Measurements from ENCODE around the gene ZNF205.
A peak's percentile ranks its signal among the peaks of the same experiment; 100 is the strongest.

Gene ZNF205

DNA sequence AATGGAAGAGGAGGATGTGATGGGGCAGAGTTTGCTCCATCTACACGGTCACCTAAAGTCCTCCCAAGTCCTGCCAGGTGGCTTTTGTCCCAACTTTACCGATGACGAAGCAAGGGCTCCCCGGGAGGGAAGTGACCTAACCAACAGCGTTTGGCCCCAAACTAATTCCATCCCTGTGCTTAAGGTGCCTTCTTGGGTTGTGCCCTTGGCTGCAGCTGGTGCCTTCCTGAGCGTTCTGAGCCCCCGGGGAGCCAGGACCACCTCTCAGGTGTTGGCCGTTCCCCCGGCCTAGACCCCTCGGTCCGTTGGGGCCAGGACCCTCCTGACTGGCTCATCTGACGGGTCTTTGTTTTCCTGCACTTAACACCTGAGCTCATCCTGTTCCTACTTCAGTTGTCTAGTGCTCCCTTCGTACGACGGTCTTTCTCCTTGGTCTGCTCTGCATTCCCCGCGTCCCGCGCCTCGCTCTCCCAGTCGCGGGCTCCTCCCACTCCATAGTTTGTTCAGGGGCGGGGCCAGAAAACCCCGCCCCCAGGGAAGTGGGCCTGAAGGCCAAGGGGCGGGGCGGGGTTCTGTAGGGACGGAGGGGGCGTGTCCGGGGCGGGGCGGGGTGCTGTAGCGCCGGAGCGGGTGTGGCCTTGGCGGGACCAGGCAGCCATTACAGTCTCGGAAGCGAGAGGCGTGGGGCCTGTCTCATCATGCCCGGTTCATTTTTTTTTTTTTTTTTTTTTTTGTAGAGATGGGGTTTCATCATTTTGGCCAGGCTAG, 12.5 kb upstream of the ZNF205 start:
- Histone ChIP-seq H3K23ac (ENCODE audit: low read length) (no peak overlapping the region), H3K18ac (ENCODE audit: low read length) (peak overlapping the region; percentile 34), H3K4me1 (ENCODE audit: control insufficient read depth in 1 of 2, insufficient read depth in 2 of 2, low read length in 2 of 2) (peaks cover 9 to 13% of the 10 kb centered on the region in 2 experiments), H3K4ac (ENCODE audit: low read depth, low read length) (no peak overlapping the region), H2AK5ac (ENCODE audit: low read length) (no peak overlapping the region), H2BK120ac (ENCODE audit: insufficient read depth, low read length, poor library complexity) (no peak overlapping the region), H3K27ac (ENCODE audit: low read depth, low read length) (no peak overlapping the region), H3K9me3 (ENCODE audit: insufficient read depth, low read depth, low read length) (peaks cover 2% of the 10 kb centered on the region), H3K27me3 (ENCODE audit: insufficient read depth, low read length) (no peaks in the 10 kb centered on the region), H3K4me2 (ENCODE audit: low read length) (peak overlapping the region; percentile 53), H3K79me2 (ENCODE audit: control insufficient read depth, insufficient read depth, low read length, poor library complexity) (no peaks in the 10 kb centered on the region), H3K79me1 (ENCODE audit: low read length) (peaks cover 8% of the 10 kb centered on the region), H3K4me3 (ENCODE audit: low read depth, low read length) (no peak overlapping the region), H2BK12ac (ENCODE audit: low read length) (no peak overlapping the region), H2AFZ (ENCODE audit: insufficient read depth, low read length, poor library complexity) (peak overlapping the region; percentile 82), H3K9ac (ENCODE audit: low read length) (no peak overlapping the region), H2BK5ac (ENCODE audit: low read depth, low read length, poor library complexity) (no peak overlapping the region), H4K91ac (ENCODE audit: low read depth, low read length) (peak overlapping the region; percentile 45), H4K8ac (ENCODE audit: low read depth, low read length) (peak overlapping the region; percentile 81), H3K14ac (ENCODE audit: low read length) (peak overlapping the region; percentile 33), H3K36me3 (ENCODE audit: control insufficient read depth in 1 of 2, insufficient read depth in 2 of 2, low read length in 2 of 2) (no peaks in the 10 kb centered on the region), H4K12ac (ENCODE audit: low read depth, low read length) (peak overlapping the region; percentile 39)
- peak; percentile 92 to 94 for DNase-seq
- no CpG with 5 or more reads among the region's 39 CpGs for WGBS (ENCODE audit: extremely low coverage, insufficient coverage, insufficient read length)

DNA sequence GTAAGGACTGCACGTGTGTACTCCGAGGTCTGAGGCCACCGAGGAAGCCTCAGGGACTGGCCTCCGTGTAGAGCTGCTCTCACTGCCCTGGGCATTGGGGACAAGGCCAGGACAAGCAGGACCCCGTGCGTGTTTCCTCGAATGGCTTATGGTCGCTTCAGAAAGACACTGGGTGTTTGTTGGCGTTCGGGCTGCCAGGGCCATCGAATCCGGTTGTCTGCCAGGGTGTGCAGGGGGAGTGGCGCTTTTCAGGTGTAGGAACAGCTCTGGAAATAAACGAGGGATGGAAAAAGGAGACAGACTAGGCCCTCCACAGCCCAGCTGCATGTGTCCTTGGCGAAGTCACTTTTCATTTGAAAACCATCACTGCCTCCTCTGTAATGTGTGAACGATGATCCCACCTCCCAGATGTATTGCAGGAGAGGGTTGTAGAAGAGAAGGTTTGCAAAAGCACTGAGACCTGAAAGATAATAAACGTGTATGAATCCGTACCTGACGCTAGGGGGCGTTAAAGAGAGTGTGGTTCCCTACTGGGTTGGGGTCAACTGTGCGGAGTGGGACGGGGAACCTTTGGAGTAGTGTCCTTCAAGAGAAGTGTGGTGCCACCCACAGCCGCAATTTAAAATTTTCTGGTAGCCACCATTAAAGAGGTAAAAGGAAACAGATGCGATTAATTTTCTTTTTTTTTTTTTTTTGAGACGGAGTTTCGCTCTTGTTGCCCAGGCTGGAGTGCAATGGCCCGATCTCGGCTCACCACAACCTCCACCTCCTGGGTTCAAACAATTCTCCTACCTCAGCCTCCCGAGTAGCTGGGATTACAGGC, 11.2 kb upstream of the ZNF205 start:
- H3K9me3 ChIP-seq (ENCODE audit: insufficient read depth, low read depth, low read length), result peaks cover 2% of the 10 kb centered on the region
- peaks cover 9 to 15% of the 10 kb centered on the region in 2 experiments for H3K4me1 ChIP-seq (ENCODE audit: control insufficient read depth in 1 of 2, insufficient read depth in 2 of 2, low read length in 2 of 2)
- peaks cover 11% of the 10 kb centered on the region for H3K79me1 ChIP-seq (ENCODE audit: low read length)
- no peak overlapping the region for H3K4me2 ChIP-seq (ENCODE audit: low read length)
- no peak overlapping the region for H3K23ac ChIP-seq (ENCODE audit: low read length)
- H4K8ac ChIP-seq (ENCODE audit: low read depth, low read length), result peak overlapping the region; percentile 63
- no peak overlapping the region for H3K27ac ChIP-seq (ENCODE audit: low read depth, low read length)
- peak in 1 of 2 donors; percentile 59 for DNase-seq
- H2AFZ ChIP-seq (ENCODE audit: insufficient read depth, low read length, poor library complexity), result peak overlapping the region; percentile 37
- H4K91ac ChIP-seq (ENCODE audit: low read depth, low read length), result peak overlapping the region; percentile 71
- no peaks in the 10 kb centered on the region for H3K27me3 ChIP-seq (ENCODE audit: insufficient read depth, low read length)
- peak overlapping the region; percentile 37 for H2BK12ac ChIP-seq (ENCODE audit: low read length)
- peak overlapping the region; percentile 72 for H2AK5ac ChIP-seq (ENCODE audit: low read length)
- WGBS (ENCODE audit: extremely low coverage, insufficient coverage, insufficient read length), result no CpG with 5 or more reads among the region's 29 CpGs
- no peak overlapping the region for H2BK5ac ChIP-seq (ENCODE audit: low read depth, low read length, poor library complexity)
- no peak overlapping the region for H3K4ac ChIP-seq (ENCODE audit: low read depth, low read length)
- H4K12ac ChIP-seq (ENCODE audit: low read depth, low read length), result no peak overlapping the region
- H2BK120ac ChIP-seq (ENCODE audit: insufficient read depth, low read length, poor library complexity), result no peak overlapping the region
- H3K14ac ChIP-seq (ENCODE audit: low read length), result no peak overlapping the region
- H3K79me2 ChIP-seq (ENCODE audit: control insufficient read depth, insufficient read depth, low read length, poor library complexity), result peaks cover 2% of the 10 kb centered on the region
- H3K4me3 ChIP-seq (ENCODE audit: low read depth, low read length), result no peak overlapping the region
- no peaks in the 10 kb centered on the region for H3K36me3 ChIP-seq (ENCODE audit: control insufficient read depth in 1 of 2, insufficient read depth in 2 of 2, low read length in 2 of 2)
- H3K9ac ChIP-seq (ENCODE audit: low read length), result no peak overlapping the region
- peak overlapping the region; percentile 19 for H3K18ac ChIP-seq (ENCODE audit: low read length)

DNA sequence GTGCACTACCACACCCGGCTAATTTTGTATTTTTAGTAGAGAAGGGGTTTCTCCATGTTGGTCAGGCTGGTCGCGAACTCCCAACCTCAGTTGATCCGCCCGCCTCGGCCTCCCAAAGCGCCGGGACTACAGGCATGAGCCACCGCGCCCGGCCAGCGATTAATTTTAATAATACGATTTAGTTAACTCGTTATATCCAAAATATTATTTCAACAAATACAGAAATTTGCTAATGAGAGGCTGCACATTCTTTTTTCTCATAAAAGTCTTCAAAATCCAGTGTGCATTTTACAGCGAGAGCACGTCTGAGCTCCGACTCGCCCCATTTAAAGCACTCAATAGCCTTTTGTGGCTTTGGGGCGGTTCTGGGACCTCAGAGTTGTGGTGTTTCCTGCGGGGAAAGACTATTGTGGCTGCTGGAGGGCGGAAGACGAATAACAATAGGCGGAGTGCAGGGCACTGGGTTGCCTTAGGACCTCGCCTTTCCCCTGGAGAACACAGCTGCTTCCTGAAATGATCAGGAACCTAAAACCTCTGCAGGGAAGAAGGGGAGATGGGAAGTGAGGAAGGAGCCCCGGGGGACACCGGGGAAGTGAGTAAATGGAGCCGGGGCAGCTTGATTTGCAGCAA, 10.4 kb upstream of the ZNF205 start:
- Histone ChIP-seq H2AFZ (ENCODE audit: insufficient read depth, low read length, poor library complexity) (peak overlapping the region; percentile 35), H3K14ac (ENCODE audit: low read length) (no peak overlapping the region), H2BK5ac (ENCODE audit: low read depth, low read length, poor library complexity) (no peak overlapping the region), H3K36me3 (ENCODE audit: control insufficient read depth in 1 of 2, insufficient read depth in 2 of 2, low read length in 2 of 2) (no peaks in the 10 kb centered on the region), H4K91ac (ENCODE audit: low read depth, low read length) (no peak overlapping the region), H3K79me2 (ENCODE audit: control insufficient read depth, insufficient read depth, low read length, poor library complexity) (peaks cover 3% of the 10 kb centered on the region), H4K12ac (ENCODE audit: low read depth, low read length) (no peak overlapping the region), H3K18ac (ENCODE audit: low read length) (no peak overlapping the region), H3K4me1 (ENCODE audit: control insufficient read depth in 1 of 2, insufficient read depth in 2 of 2, low read length in 2 of 2) (peaks cover 9 to 15% of the 10 kb centered on the region in 2 experiments), H4K8ac (ENCODE audit: low read depth, low read length) (peak overlapping the region; percentile 74), H3K27ac (ENCODE audit: low read depth, low read length) (no peak overlapping the region), H2BK120ac (ENCODE audit: insufficient read depth, low read length, poor library complexity) (no peak overlapping the region), H3K4me2 (ENCODE audit: low read length) (no peak overlapping the region), H3K27me3 (ENCODE audit: insufficient read depth, low read length) (no peaks in the 10 kb centered on the region), H2AK5ac (ENCODE audit: low read length) (no peak overlapping the region), H3K9ac (ENCODE audit: low read length) (no peak overlapping the region), H3K23ac (ENCODE audit: low read length) (no peak overlapping the region), H3K79me1 (ENCODE audit: low read length) (peaks cover 12% of the 10 kb centered on the region), H2BK12ac (ENCODE audit: low read length) (no peak overlapping the region), H3K9me3 (ENCODE audit: insufficient read depth, low read depth, low read length) (peaks cover 2% of the 10 kb centered on the region), H3K4me3 (ENCODE audit: low read depth, low read length) (no peak overlapping the region), H3K4ac (ENCODE audit: low read depth, low read length) (no peak overlapping the region)
- peak in 1 of 2 donors; percentile 4 for DNase-seq
- no CpG with 5 or more reads among the region's 27 CpGs for WGBS (ENCODE audit: extremely low coverage, insufficient coverage, insufficient read length)

DNA sequence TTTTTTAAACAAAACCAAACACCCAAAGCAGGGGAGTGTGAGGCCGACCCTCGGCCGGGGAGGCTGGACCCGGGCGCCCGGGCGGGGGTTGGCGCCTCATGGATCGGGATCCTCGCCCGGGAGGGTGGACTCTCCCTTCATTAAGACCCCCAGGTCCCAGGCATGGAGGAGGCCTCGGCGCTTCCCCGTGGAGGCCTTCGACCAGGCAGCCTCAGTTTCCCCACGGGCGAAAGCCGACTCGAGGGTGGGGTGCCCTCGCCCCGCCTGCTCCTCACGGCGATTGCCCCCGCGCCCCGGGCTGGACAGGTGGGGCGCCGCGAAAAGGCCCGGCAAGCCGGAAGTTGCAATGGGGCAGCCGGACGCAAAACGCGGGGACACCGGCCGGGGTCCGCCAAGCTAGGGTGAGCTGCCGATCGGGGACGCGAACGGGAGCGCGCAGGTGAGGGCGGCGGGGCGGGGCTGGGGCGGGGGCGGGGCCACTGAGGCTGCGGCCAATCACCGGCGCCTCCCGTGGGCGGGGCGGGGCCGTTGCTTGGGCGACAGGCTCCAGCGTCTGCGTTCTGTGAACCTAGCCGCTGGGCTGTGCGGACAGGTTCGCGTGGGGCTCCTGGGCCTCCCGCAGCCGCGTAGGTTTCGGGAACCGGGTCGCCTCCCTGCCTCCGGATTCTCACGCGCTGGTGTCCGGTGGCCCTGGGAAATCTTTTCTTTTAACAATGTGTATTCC, 6.0 kb upstream of the ZNF205 start:
- peak overlapping the region; percentile 99 for H2AFZ ChIP-seq (ENCODE audit: insufficient read depth, low read length, poor library complexity)
- peak overlapping the region; percentile 99 for H3K14ac ChIP-seq (ENCODE audit: low read length)
- H3K27me3 ChIP-seq (ENCODE audit: insufficient read depth, low read length), result no peaks in the 10 kb centered on the region
- H3K27ac ChIP-seq (ENCODE audit: low read depth, low read length), result no peak overlapping the region
- DNase-seq, result peak; percentile 87 to 93
- H3K4me2 ChIP-seq (ENCODE audit: low read length), result peak overlapping the region; percentile 67
- peak overlapping the region; percentile 79 for H3K4me3 ChIP-seq (ENCODE audit: low read depth, low read length)
- H4K12ac ChIP-seq (ENCODE audit: low read depth, low read length), result peak overlapping the region; percentile 100
- no peak overlapping the region for H3K23ac ChIP-seq (ENCODE audit: low read length)
- peak overlapping the region; percentile 99 for H4K8ac ChIP-seq (ENCODE audit: low read depth, low read length)
- peaks cover 3% of the 10 kb centered on the region for H3K79me2 ChIP-seq (ENCODE audit: control insufficient read depth, insufficient read depth, low read length, poor library complexity)
- no peak overlapping the region for H2BK12ac ChIP-seq (ENCODE audit: low read length)
- H2AK5ac ChIP-seq (ENCODE audit: low read length), result peak overlapping the region; percentile 44
- peak overlapping the region; percentile 82 for H3K9ac ChIP-seq (ENCODE audit: low read length)
- H3K79me1 ChIP-seq (ENCODE audit: low read length), result peaks cover 3% of the 10 kb centered on the region
- H2BK5ac ChIP-seq (ENCODE audit: low read depth, low read length, poor library complexity), result peak overlapping the region; percentile 67
- peak overlapping the region; percentile 93 for H3K18ac ChIP-seq (ENCODE audit: low read length)
- H2BK120ac ChIP-seq (ENCODE audit: insufficient read depth, low read length, poor library complexity), result peak overlapping the region; percentile 78
- H3K36me3 ChIP-seq (ENCODE audit: control insufficient read depth in 1 of 2, insufficient read depth in 2 of 2, low read length in 2 of 2), result no peaks in the 10 kb centered on the region
- H3K4ac ChIP-seq (ENCODE audit: low read depth, low read length), result peak overlapping the region; percentile 84
- peak overlapping the region; percentile 98 for H4K91ac ChIP-seq (ENCODE audit: low read depth, low read length)
- peaks cover 0 to 2% of the 10 kb centered on the region in 2 experiments for H3K4me1 ChIP-seq (ENCODE audit: control insufficient read depth in 1 of 2, insufficient read depth in 2 of 2, low read length in 2 of 2)
- no CpG with 5 or more reads among the region's 74 CpGs for WGBS (ENCODE audit: extremely low coverage, insufficient coverage, insufficient read length)
- H3K9me3 ChIP-seq (ENCODE audit: insufficient read depth, low read depth, low read length), result no peaks in the 10 kb centered on the region
